Mesothelial cell of epicardium (in vitro differentiated cells): ENCODE measurements around the gene RNF123. TPM values are rescaled to one million over a fixed set of nuclear protein-coding genes. Genes with fewer than 3 reads are reported as not detected.
A peak's percentile ranks its signal among the peaks of the same experiment; 100 is the strongest.

Experiments used
- DNase-seq, 2 experiments: peaks; one replicate each; pipeline ENCODE4 v3.0.0; 2021; ENCODE audit warnings: low spot score in 2 of 2; ENCODE audit not compliant: unreplicated experiment in 2 of 2
- H3K27ac Mint-ChIP-seq: 2 replicates; pipeline ENCODE4 v1.8.0; 2021; ENCODE audit warnings: mixed read lengths
- H3K27me3 Mint-ChIP-seq: 2 replicates; pipeline ENCODE4 v1.8.0; 2021; ENCODE audit warnings: low read depth, mixed read lengths
- H3K36me3 Mint-ChIP-seq: 2 replicates; pipeline ENCODE4 v1.8.0; 2021; ENCODE audit warnings: mixed read lengths
- H3K4me1 Mint-ChIP-seq: 2 replicates; pipeline ENCODE4 v1.8.0; 2021; ENCODE audit warnings: mixed read lengths
- H3K4me3 Mint-ChIP-seq: 2 replicates; pipeline ENCODE4 v1.8.0; 2021; ENCODE audit warnings: mild to moderate bottlenecking, moderate library complexity, mixed read lengths
- H3K9me3 Mint-ChIP-seq: 2 replicates; pipeline ENCODE4 v1.8.0; 2021; ENCODE audit warnings: mixed read lengths
- total RNA-seq: library from RNA; stranded (reverse); gene quantifications from 3 replicates; pipeline ENCODE4 v1.2.1, GENCODE V29; 2021
- TF ChIP-seq, protein P1 (sequence below): fragments of 200-600 bp; sonication (generic); IDR thresholded peaks from one replicate; pipeline ENCODE4 v1.5.0; 2021; ENCODE audit warnings: antibody characterized with exemption; ENCODE audit not compliant: unreplicated experiment

The RNF123 gene
- total RNA-seq, 1 donor from 2014 or later = 59.2 TPM

GRCh38 chr3:49669352-49669751 is 20.0 kb upstream of the RNF123 start:
- Mint-ChIP-seq H3K36me3 (no peaks in the 10 kb centered on the region), H3K4me1 (peaks cover 27% of the 10 kb centered on the region), H3K9me3 (no peaks in the 10 kb centered on the region), H3K27ac (no peak overlapping the region), H3K27me3 (no peaks in the 10 kb centered on the region), H3K4me3 (no peak overlapping the region)
- no peak for DNase-seq
- TF ChIP-seq, protein P1, sequence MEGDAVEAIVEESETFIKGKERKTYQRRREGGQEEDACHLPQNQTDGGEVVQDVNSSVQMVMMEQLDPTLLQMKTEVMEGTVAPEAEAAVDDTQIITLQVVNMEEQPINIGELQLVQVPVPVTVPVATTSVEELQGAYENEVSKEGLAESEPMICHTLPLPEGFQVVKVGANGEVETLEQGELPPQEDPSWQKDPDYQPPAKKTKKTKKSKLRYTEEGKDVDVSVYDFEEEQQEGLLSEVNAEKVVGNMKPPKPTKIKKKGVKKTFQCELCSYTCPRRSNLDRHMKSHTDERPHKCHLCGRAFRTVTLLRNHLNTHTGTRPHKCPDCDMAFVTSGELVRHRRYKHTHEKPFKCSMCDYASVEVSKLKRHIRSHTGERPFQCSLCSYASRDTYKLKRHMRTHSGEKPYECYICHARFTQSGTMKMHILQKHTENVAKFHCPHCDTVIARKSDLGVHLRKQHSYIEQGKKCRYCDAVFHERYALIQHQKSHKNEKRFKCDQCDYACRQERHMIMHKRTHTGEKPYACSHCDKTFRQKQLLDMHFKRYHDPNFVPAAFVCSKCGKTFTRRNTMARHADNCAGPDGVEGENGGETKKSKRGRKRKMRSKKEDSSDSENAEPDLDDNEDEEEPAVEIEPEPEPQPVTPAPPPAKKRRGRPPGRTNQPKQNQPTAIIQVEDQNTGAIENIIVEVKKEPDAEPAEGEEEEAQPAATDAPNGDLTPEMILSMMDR = no peak

- DNase-seq = no peak
- TF ChIP-seq, protein P1 = no peak
- H3K4me1 Mint-ChIP-seq = peaks cover 33% of the 10 kb centered on the region
- H3K4me3 Mint-ChIP-seq = no peak overlapping the region
- H3K9me3 Mint-ChIP-seq = no peaks in the 10 kb centered on the region
- no peaks in the 10 kb centered on the region for H3K36me3 Mint-ChIP-seq
- H3K27ac Mint-ChIP-seq = no peak overlapping the region
- H3K27me3 Mint-ChIP-seq = no peaks in the 10 kb centered on the region
These were observed 18.4 kb upstream of the RNF123 start for GRCh38 chr3:49670940-49671290.

DNA sequence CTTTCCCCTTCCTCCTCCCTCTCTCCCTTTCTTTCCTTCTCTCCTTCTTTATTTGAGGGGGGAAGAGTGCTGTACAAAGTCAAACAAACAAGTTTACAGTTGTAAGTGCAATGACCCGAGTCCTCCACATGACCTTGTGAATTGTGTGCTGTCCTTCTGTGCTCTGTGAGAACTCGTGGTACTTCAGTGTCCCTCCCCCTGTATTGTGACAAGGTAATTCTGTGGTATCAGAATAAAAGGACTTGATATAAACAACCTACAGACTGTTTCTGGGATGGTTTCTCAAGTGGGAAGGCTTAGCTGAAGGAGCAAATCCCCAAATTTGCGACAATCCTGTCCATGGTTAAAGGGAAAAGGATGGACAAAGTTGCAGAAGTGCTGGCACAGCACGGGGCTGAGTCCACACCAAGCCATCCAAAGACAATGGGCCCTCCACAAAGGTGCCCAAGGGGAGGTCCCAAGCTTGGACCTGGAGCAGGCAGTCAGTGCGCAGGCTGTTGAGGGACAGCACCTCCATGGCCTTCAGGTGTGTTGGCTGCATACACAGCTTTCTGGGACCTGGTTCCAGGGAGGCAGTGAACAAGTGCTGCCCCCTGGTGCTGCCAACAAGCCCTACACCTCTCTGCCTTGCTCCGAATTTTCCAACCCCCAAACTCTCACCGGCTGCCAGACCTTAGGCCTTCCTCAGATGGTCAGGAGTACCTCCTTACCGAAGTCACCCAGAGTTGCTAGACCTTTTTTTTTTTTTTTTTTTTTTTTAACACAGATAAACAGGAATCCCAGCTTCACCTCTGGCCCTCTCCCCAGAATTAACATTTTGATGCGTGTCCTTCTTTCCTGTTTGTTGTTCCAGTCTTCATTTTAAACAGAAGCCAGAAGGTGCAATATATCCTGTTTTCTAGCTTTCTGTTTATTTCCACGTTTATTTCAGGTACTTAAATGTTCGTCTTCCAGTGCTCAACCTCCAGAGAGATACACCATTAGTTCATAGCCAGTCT is 17.8 kb upstream of the RNF123 start:
- H3K9me3 Mint-ChIP-seq = no peaks in the 10 kb centered on the region
- DNase-seq = peak; percentile 48 to 80
- TF ChIP-seq, protein P1 = peak; percentile 82
- H3K36me3 Mint-ChIP-seq = no peaks in the 10 kb centered on the region
- peaks cover 31% of the 10 kb centered on the region for H3K4me1 Mint-ChIP-seq
- peak overlapping the region; percentile 83 for H3K27ac Mint-ChIP-seq
- H3K27me3 Mint-ChIP-seq = no peaks in the 10 kb centered on the region
- peak overlapping the region; percentile 57 for H3K4me3 Mint-ChIP-seq

DNA sequence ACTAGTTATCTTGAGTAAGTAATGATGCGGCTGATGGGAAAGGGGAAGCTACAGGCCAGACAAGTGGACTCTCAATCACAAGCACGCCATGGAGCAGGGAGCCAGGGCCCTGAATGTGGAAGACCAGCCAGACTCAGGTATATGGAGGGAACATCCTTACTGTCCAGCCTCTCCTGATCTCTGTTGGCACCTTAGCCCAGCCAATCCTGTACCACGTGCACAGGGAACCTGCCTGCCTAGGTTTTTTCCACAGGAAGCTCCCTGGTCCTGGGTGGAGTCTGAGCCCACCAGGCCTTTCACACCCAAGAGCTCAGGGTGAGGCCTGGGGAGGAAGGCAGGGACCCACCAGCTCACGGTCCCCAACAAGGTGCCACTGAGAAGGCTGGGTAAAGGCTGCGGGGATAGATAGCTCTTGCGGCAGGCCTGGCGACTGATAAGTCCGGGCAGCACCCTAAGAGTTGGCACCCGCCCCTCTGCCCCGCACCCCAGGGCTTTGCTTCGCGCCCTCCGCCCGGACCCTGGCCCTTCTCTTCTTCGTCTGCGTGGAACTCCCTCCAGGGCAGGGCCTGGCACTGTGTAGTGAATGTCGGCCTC is 16.1 kb upstream of the RNF123 start:
- peaks cover 6% of the 10 kb centered on the region for H3K36me3 Mint-ChIP-seq
- H3K27ac Mint-ChIP-seq = peak overlapping the region; percentile 97
- TF ChIP-seq, protein P1 = no peak
- no peak for DNase-seq
- no peaks in the 10 kb centered on the region for H3K27me3 Mint-ChIP-seq
- peaks cover 28% of the 10 kb centered on the region for H3K4me1 Mint-ChIP-seq
- H3K4me3 Mint-ChIP-seq = peak overlapping the region; percentile 85
- no peaks in the 10 kb centered on the region for H3K9me3 Mint-ChIP-seq

DNA sequence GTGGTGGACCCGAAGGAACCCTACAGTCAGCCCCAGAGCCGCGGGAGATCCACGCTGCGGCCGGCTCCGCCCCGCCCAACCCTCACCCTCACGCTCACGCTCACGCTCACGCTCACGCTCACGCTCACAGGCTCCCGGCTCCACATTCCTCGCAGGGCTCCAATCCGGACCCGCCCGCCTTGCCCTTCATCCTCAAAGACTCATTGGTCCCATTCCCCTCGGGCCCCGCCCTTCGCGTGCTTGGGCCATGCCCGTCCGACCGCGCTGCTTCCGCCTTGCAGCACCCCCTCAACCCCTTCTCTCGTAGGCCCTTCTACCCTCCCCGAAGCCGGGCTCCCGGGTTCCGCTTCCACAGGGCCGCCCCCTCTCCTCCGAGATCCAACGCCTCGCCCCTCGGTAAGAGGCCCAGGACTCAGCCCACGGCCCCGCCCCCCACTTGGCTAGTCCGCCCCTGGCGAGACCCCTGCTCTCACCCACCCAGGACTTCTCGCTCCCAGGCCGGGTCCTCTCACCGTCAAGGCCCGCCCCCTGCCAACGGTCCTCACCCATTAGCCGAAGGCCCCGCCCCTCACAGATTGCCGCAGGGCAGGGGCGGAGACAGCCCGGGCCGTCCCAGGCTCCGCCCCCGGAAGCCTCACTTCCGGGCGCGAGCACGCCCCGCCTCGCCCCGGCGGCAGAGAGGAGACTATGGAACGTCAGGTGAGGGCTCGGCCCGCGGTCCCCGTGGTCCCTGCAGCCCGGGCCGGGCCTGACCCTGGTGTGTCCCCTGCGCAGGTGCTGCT is 15.5 kb upstream of the RNF123 start, which contains the start of gene APEH:
APEH (plus strand) TSS at position 637 of the 782 bp plus-strand sequence; CDS start at position 688, 51 bp downstream.
- TF ChIP-seq, protein P1 = no peak
- H3K9me3 Mint-ChIP-seq = no peaks in the 10 kb centered on the region
- H3K27me3 Mint-ChIP-seq = no peaks in the 10 kb centered on the region
- H3K36me3 Mint-ChIP-seq = peaks cover 7% of the 10 kb centered on the region
- peaks cover 22% of the 10 kb centered on the region for H3K4me1 Mint-ChIP-seq
- H3K4me3 Mint-ChIP-seq = peak within 1 kb of the TSS; percentile 85
- peak within 1 kb of the TSS; percentile 97 for H3K27ac Mint-ChIP-seq
- DNase-seq = peak; percentile 97 to 99
